HG02759 (cell line): ENCODE data around the gene SMIM44.
A peak's percentile ranks its signal among the peaks of the same experiment; 100 is the strongest.

Experiments
- ATAC-seq: cut with Tn5 transposase; IDR thresholded peaks from one replicate; pipeline ENCODE4 v1.9.1; 2021; ENCODE audit warnings: mild to moderate bottlenecking, moderate library complexity; ENCODE audit not compliant: unreplicated experiment

Gene SMIM44

GRCh38 chr19:3501780-3502179 lies 18.5 kb upstream of the SMIM44 start:
- ATAC-seq, result no peak

- peak; percentile 92 for ATAC-seq
These were observed 17.3 kb upstream of the SMIM44 start, which contains the start of gene DOHH for GRCh38 chr19:3500429-3501101. Gene DOHH, minus strand, starts transcription at chr19:3500674. Its CDS starts 3,860 bp downstream, at chr19:3496814.

- ATAC-seq, result no peak
These were observed 16.6 kb upstream of the SMIM44 start for GRCh38 chr19:3499738-3500428.

- ATAC-seq, result no peak
These were observed 14.7 kb upstream of the SMIM44 start for GRCh38 chr19:3497757-3498520.

GRCh38 chr19:3496392-3497273 lies 13.4 kb upstream of the SMIM44 start:
- ATAC-seq, result no peak

GRCh38 chr19:3494559-3494958 lies 11.3 kb upstream of the SMIM44 start:
- ATAC-seq, result no peak

- no peak for ATAC-seq
These were observed 10.8 kb upstream of the SMIM44 start for GRCh38 chr19:3494051-3494450.

- no peak for ATAC-seq
These were observed 10.4 kb upstream of the SMIM44 start for GRCh38 chr19:3493651-3494050.

- ATAC-seq, result no peak
These were observed 9.7 kb upstream of the SMIM44 start for GRCh38 chr19:3492919-3493318.

GRCh38 chr19:3492131-3492839 lies 9.0 kb upstream of the SMIM44 start:
- ATAC-seq, result no peak

- no peak for ATAC-seq
These were observed 8.3 kb upstream of the SMIM44 start for GRCh38 chr19:3491396-3492119.

- ATAC-seq, result no peak
These were observed 575 bp downstream of the SMIM44 start for GRCh38 chr19:3482507-3483225.

- ATAC-seq, result no peak
These were observed 1.8 kb downstream of the SMIM44 start for GRCh38 chr19:3481241-3482090.

GRCh38 chr19:3480383-3481091 lies 2.7 kb downstream of the SMIM44 start, which contains the start of gene SMIM24:
Gene SMIM24, minus strand, starts transcription at chr19:3480525. Its CDS starts 62 bp downstream, at chr19:3480463.
- no peak for ATAC-seq

- ATAC-seq, result no peak
These were observed 3.4 kb downstream of the SMIM44 start for GRCh38 chr19:3479834-3480215.

- ATAC-seq, result no peak
These were observed 3.9 kb downstream of the SMIM44 start for GRCh38 chr19:3479177-3479833.
